SK-N-DZ (cell line): ENCODE measurements around the gene UBE2F.
"Not testable (repeated sequence)": the region's sequence is repeated elsewhere in the genome, so short reads cannot be mapped to it uniquely, and the experiment has no call there.

Experiments
- DNase-seq: peaks from one replicate; pipeline ENCODE4 v3.0.0-alpha.2; 2015; ENCODE audit warnings: low spot score

Gene UBE2F

DNA sequence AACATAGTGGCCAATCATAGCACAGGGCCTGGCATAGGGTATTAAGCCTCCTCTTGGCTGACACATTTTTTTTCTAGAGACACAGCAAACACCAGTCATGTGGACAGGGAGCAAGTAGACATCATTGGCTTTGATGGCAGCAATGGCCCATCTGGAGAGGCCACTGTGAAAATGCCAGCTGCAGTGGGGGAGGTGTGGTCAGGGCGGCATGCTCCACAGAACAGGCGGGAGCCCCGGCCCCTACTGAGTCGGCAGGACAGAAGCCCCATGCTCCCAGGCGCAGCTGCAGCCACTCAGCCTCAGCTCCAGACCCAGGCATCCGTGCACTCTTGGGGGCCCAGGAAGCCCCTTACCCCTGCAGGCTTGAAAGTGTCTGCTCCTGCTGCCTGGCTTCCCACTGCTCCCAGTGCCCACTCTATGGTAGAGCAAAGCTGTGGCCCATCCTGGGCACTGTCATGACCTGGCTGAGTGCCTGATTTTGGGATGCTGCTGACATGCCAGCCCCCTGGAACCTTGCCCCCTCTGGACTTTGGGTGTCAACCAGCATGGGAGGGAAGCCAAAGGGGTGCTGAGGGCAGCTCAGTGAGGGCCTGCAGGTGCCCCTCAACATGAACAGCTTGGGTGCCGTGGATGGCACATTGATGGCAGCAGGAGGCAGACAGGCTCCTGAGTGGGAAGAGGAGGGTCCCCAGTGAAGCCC lies 23.3 kb upstream of the UBE2F start:
- no peak for DNase-seq

DNA sequence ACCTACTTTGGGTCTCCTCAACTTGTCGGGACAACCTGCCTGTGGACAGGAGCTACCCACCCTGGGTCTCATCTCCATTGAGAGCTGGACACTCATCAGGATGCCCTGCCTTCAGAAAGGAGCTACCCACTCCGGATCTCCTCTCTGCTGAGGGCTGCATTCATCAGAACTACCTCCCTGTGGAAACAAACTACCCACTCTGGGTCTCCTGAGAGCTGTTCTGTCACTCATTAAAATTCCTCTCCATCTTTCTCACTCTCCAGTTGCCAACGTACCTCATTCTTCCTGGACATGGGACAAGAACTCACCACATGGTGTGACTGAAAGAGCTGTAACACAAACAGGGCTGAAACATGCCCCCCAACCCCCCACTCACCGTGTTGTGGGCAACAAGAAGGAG lies 22.5 kb upstream of the UBE2F start:
- no peak for DNase-seq

DNA sequence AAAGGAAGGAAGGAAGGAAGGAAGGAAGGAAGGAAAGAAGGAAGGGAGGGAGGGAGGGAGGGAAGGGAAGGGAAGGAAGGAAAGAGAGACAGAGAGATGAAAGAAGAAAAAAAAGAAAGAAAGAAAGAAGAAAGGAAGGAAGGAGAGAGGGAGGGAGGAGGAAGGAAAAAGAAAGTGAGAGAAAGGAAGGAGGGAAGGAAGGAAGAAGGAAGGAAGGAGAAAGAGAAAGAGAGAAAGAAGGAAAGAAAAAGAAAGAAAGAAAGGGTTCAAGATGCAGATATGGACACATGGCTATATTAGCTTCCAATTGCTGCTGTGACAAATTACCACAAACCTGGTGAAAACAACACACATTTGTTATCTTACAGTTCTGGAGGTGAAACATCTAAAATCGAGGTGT lies 20.4 kb upstream of the UBE2F start:
- DNase-seq: no peak

DNA sequence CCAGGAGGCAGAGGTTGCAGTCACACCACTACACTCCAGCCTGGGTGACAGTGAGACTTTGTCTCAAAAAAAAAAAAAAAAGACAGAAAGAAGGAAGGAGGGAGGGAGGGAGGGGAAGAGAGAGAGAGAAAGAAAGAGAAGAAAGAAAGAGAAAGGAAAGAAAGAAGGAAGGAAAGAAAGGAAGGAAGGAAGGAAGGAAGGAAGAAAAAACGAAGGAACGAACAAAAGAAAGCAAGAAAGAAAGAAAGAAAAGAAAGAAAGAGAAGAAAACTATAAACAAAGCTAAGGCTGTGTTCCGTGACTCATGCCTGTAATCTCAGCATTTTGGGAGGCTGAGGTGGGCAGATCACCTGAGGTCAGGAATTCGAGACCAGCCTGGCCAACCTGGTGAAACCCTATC lies 15.5 kb upstream of the UBE2F start:
- not testable (repeated sequence) for DNase-seq

- no peak for DNase-seq
These were observed 14.9 kb upstream of the UBE2F start for GRCh38 chr2:237951878-237952277.

GRCh38 chr2:237952851-237953250 lies 14.0 kb upstream of the UBE2F start:
- no peak for DNase-seq

GRCh38 chr2:237955640-237956401 lies 11.0 kb upstream of the UBE2F start:
- DNase-seq: no peak

DNA sequence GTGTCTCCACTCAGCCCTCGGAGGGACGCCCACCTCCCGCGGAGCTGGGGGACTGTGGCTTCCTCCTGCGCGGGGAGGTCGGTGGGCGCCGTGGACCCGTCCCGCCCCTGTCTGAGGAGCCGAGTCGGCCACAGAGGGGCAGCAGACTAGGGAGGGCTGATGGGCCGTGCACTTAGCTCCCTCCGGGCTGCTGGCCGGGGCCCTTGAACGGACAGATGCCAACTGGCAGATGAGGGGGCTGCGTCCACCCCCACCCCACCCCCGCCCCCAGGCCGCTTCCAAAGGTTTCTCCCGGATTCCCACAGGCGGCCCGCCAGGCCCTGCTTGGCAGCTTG lies 10.4 kb upstream of the UBE2F start:
- no peak for DNase-seq

DNA sequence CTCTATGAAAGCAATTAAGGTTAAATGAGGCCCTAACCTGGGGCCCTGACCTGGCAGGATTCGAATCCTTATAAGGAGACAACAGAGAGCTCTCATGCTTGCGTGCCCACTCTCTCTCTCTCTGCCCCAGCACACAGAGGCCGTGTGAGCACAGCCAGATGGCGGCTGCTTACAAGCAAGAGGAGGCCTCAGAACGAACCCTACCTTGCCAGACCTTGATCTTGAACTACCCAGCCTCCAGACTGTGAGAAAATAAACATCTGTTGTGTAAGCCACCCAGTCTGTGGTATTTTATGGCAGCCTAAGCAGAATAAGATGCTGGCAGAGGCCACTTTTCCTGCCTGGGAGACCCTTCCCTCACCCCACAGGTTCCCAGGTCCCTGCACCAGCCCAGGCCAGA lies 5.2 kb upstream of the UBE2F start:
- DNase-seq: no peak

DNA sequence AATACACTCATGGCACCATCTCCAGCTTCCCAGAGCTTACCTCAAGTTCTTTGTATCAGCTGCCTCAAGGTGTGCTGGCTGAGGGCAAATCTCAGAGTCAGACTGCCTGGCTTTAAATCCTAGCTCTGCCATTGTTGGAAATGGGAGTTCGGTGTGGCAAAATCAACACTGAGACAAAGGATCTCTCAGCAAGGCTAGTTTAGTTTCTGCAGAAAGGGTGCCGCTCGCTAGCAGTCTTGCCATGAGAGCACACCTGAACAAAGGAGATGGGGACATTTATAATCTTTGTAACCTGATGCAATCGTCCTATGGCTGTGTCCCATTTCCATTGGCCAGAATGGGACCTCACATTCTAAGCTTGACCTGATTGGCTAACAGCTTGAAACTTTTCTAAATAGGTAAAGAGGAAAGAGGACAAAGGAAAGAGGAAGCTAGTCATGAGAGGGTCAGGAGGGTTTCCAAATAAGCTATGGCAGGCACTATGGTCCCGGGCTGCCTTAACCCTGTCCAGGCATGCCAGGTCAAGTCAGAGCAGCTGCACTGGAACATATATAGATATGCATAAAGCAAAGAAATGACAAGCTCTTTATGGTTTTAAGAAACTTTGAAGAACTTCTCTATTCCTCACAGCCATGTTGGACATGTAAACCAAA lies 4.3 kb upstream of the UBE2F start:
- DNase-seq: no peak

- not testable (repeated sequence) for DNase-seq
These were observed 3.3 kb upstream of the UBE2F start for GRCh38 chr2:237963490-237963991.

- DNase-seq: no peak
These were observed 2.6 kb upstream of the UBE2F start for GRCh38 chr2:237964194-237964577.

DNA sequence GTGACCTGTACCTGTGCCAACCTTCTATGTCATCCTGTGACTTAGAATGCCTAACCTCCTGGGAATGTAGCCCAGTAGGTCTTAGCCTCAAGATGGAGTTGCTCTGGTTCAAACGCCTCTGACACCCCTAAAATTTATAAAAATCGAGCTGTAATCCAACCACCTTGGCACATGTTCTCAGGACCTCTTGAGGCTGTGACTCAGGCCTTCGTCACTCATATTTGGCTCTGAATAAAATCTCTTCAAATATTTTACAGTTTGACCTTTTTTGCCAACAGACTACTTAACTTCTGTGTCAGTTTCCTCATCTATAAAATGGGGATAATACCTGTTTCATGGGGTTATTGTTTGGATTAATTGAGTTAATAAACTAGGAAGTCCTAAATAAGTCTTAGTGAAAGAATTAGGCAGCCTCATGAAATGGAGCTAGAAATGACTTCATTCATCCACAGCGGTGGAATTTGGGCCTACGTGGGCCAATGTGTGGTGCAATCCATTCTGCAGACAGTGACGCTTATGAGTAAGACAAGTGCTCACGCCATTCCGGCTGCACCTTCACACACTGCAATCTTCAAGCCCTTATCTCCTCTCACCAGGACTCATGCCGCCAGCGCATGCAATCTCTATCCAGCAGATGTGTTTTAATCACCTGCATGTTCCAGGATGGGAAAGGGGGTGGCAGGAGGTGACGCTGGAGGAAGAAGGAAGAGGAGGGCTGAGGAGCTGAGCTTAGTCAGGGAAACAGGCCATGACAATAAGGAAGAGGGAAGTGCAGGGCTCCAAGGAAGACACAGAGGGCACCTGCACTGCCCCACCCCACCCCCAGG lies 2.0 kb upstream of the UBE2F start:
- no peak for DNase-seq

GRCh38 chr2:237965844-237966243 lies 970 bp upstream of the UBE2F start:
- not testable (repeated sequence) for DNase-seq

GRCh38 chr2:237966250-237966564 lies 607 bp upstream of the UBE2F start:
- DNase-seq: no peak

DNA sequence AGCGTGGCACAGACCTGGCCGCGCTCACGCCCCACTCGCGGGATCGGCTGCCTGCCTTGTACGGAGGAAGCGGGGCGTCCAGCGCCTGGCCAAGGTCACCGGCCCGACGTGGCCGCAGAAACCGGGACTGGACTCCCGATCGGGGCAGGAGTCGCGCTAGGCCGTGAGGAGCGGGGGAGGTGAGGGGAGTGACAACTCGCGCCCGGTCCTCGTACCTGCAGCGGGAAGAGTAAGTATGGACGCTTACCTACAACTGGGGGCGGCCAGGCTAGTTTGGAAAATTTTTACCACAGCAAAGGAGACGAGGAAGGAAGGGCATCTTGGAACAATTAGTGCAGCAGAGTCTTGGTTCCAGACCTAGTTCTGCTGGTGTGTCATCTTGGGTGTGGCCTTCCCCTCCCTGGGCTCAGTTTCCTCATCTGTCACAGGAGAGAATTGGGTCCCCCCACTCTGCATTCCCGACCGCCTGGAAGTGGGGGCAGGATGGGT lies 693 bp downstream of the UBE2F start:
- no peak for DNase-seq

GRCh38 chr2:237968048-237968862 lies 1.4 kb downstream of the UBE2F start:
- DNase-seq: no peak

DNA sequence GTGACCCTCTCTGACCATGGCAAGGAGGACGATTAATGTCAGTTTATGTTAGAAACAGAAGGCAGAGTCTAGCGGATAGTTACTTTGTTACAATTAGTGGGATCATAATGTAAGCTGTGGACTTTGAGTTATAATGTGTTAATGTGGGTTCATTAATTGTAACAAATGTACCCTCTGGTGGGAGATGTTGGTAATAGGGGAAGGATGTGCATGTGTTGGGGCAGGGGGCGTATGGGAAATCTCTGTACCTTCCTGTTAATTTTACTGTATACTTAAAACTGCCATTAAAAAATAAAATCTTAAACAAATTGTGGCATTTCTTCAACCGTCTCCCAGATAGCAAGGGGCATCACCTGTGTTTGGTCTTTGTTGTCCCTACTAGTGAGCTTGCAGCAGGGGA lies 4.8 kb downstream of the UBE2F start:
- DNase-seq: no peak

GRCh38 chr2:237972211-237972610 lies 5.4 kb downstream of the UBE2F start:
- DNase-seq: no peak

DNA sequence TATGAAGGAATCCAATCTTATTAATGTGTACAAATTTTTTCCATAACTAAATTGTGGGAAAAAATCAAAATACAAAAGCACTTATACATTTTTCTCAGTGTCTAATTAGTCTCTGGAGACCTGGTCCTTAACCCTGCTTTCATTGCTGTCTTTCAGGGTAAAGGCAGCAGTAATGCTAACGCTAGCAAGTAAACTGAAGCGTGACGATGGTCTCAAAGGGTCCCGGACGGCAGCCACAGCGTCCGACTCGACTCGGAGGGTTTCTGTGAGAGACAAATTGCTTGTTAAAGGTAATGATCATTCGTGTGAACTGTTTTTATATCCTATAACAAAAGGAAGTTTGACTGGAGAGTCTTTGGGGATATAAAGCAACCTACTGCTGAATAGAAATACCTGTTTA lies 6.1 kb downstream of the UBE2F start:
- no peak for DNase-seq

- DNase-seq: no peak
These were observed 10.6 kb downstream of the UBE2F start for GRCh38 chr2:237977380-237977779.
